Hepatocyte (in vitro differentiated cells): ENCODE data around the gene URB2.

ENCODE experiments used
- CTCF ChIP-seq: fragments of 200-600 bp; sonication (generic); IDR thresholded peaks from 2 replicates; pipeline ENCODE4 v1.5.1; 2016; ENCODE audit warnings: antibody characterized with exemption, mild to moderate bottlenecking; ENCODE audit not compliant: poor library complexity
- EZH2phosphoT487 ChIP-seq: fragments of 200-600 bp; sonication (generic); IDR thresholded peaks from one replicate; pipeline ENCODE4 v1.6.1; 2018; ENCODE audit warnings: antibody characterized with exemption, mild to moderate bottlenecking, low read depth, moderate library complexity; ENCODE audit not compliant: unreplicated experiment, severe bottlenecking

- TF ChIP-seq CTCF (no peak), EZH2phosphoT487 (no peak)
Observed at GRCh38 chr1:229665912-229666558, 40.0 kb downstream of the URB2 start.
